SK-N-SH (cell line): ENCODE data around the gene ARHGEF11.

Source experiments
- CTCF ChIP-seq: fragments of 200-600 bp; sonication (generic); IDR thresholded peaks from 2 replicates; pipeline ENCODE4 v1.6.1; 2017; ENCODE audit warnings: antibody characterized with exemption, mild to moderate bottlenecking, moderate library complexity
- ELF1 ChIP-seq: IDR thresholded peaks from 2 replicates; pipeline ENCODE4 v1.4.0; 2012
- FOSL2 ChIP-seq: IDR thresholded peaks from 2 replicates; pipeline ENCODE4 v1.4.0; 2012; ENCODE audit warnings: low read depth, mild to moderate bottlenecking, moderate library complexity, borderline replicate concordance
- MAX ChIP-seq: IDR thresholded peaks from 2 replicates; pipeline ENCODE4 v1.4.0; 2012; ENCODE audit warnings: low read depth
- YY1 ChIP-seq: IDR thresholded peaks from 2 replicates; pipeline ENCODE4 v1.4.0; 2012; ENCODE audit warnings: low read depth, mild to moderate bottlenecking

- TF ChIP-seq CTCF (no peak), FOSL2 (no peak), MAX (no peak), ELF1 (no peak), YY1 (no peak)
Measured at GRCh38 chr1:156886583-156887281, 158.8 kb downstream of the ARHGEF11 start.
